SW480 (cell line): ENCODE measurements around the gene TUT4.

ENCODE experiments used
- DNase-seq: peaks from one replicate; pipeline ENCODE4 v3.0.0-alpha.2; 2016; ENCODE audit warnings: low spot score

The TUT4 gene

DNA sequence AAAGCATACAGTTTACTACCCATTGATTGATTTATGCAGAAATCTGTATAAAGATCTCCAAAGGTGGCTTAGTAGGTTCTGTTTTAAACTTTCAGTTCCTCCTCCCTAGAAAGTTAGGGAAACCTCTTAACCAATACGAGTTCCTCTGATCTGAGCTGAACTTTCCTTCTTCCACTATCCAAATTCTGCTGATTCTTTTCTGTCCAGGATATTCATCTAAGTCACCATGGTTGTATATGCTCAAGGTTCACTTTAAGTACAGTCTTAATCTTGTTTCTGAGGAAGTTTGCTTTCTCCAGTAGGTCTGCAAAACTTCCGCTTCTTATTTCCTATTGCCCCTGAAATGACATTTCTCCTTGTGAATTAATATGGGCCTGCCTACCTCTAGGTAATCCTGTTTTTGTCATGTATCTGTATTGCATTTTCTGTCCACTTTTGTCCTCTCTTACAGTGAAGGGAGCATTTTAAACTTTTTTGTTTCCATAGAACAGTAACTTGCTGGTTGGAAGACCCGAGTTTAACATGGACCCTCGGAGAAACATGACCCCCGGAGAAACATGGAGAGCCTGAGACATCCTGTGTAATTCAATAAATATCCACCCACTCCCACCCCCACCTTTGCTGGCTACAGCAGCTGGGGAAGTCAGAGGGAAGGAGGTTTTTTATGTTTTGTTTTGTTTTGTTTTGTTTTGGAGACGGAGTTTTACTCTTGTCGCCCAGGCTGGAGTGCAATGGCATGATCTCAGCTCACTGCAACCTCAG lies 16.7 kb upstream of the TUT4 start:
- no peak for DNase-seq

DNA sequence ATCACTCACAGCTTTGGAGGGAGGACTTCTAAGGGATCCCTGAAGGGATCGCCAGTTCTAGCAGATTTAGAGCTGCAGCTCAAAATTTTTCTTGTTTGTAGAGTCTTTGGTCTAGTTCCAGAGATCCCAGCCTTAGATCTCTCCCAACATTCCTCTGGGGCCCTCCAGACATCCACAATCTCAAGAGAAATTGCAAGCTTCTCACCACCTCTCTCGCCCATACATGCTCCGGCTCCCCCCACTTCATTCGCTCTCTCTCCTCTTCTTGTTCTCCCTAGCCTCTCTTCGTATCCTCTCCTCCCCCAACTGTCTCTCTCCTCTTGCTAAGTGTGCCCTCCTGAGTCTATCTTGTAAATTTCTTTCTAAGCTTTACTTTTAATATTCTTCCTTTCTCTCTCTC lies 15.1 kb upstream of the TUT4 start:
- no peak for DNase-seq

DNA sequence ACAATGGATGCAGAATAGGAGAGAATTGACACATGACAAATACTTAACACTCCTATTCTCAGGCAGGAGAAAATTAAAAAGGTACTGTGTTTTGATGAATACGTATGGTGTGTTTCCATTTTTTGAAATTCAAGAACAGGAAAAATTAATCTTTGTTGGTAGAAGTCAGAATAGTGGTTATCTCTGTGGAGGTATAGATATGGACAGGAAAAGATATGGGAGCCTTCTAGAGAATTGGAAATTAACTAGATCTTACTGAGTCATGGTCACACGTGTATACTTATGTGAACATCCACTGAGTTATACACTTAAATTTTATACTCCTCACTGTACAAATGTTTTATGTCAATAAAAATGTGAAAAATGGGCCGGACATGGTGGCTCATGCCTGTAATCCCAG lies 9.9 kb upstream of the TUT4 start:
- no peak for DNase-seq

DNA sequence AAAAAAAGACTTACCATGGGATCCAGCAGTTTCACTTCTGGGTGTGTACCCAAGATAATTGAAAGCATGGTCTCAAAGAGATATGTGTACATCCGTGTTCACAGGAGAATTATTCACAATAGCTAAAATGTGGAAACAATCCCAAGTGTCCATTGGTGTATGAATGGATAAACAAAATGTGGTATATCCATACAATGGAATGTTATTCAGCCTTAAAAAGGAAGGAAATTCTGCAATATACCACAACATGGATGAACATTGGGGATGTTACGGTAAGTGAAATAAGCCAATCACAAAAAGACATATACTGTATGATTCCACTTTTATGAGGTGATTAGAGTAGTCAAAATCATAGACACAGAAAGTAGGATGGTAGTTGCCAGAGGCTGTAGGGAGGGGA lies 7.0 kb upstream of the TUT4 start:
- no peak for DNase-seq

DNA sequence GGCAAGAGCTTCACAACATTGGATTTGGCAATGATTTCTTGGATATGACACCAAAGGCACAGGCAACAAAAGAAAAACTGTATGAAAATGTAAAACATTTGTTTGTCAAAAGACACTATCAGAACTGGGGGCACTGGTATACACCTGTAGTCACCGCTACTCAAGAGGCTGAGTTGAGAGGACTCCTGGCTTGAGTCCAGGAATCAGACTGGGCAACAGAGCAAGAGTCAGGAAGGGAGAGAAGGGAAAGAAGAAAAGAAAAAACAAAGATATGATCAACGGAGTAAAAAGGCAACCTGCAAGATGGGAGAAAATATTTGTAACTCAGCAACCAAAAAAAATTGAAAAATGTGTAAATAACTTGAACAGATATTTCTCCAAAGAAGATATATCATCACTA lies 6.0 kb upstream of the TUT4 start:
- DNase-seq: no peak

DNA sequence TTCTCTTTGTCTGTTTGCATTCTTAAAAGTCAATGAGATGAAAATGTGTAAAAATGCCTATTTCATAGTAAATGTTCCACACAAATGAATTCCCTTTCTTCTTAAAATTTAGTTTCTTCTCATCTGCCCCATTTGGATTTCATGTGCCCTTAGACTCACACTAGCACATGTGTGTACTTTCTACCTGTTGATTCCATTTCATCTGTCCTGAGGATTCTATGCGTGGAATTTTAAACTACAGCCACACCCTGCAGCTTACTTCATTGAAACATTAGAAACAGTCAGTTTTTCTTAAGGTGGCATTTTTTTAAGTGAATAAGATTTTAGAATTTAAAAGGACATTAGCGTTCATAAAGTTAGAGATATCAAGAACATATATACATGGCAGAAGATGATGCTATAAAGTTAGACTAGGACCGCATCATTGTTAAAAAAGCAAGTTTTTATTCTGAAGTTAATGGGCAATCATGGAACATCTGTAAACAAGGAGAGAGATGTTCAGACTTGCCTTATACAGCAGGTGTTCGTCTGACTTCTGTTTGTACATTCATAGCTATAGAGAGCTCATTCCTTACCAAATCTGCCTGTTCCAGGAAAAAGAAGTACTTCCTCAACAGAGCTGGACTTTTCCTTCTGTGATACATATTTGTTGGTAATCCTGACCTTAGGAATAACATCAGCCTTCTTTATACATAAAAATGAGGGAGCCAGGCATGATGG lies 3.9 kb upstream of the TUT4 start:
- no peak for DNase-seq

DNA sequence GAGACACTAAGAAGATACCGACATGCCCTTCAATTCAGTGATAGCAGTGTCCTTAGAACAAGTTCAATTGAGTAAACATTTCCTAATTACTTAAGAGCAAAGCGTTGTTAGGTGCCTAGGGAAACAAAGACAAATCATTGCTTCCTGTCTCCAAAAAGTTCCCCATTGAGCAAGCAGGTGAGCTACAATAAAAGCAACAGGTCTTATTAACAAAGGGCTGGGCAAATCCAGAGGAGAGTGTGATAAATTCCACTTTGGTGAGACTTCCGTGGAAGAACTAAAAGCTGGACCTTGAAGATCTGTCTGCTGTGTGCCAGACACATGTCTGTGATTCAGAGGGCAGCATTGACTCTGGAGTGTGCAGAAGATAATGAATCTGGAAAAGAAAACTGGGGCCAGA lies 1.9 kb upstream of the TUT4 start:
- no peak for DNase-seq

DNA sequence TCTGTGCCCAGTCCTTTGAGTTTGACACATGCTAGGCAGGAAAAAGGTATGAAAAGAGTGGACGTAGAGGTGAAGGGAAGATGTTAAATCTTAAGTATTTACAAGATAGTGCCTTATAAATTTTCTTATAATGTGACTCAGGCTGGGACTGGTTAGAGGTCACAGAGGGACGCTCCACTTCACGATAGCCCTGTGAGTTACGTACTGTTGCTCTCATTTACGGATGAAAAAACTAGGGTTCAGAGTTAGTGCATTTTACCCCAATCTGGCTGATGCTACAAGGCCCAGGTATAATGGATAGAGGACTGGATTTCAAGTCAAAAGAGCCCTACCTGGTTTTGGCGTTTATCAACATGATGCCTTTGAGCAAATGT lies 1.4 kb upstream of the TUT4 start:
- DNase-seq: no peak

DNA sequence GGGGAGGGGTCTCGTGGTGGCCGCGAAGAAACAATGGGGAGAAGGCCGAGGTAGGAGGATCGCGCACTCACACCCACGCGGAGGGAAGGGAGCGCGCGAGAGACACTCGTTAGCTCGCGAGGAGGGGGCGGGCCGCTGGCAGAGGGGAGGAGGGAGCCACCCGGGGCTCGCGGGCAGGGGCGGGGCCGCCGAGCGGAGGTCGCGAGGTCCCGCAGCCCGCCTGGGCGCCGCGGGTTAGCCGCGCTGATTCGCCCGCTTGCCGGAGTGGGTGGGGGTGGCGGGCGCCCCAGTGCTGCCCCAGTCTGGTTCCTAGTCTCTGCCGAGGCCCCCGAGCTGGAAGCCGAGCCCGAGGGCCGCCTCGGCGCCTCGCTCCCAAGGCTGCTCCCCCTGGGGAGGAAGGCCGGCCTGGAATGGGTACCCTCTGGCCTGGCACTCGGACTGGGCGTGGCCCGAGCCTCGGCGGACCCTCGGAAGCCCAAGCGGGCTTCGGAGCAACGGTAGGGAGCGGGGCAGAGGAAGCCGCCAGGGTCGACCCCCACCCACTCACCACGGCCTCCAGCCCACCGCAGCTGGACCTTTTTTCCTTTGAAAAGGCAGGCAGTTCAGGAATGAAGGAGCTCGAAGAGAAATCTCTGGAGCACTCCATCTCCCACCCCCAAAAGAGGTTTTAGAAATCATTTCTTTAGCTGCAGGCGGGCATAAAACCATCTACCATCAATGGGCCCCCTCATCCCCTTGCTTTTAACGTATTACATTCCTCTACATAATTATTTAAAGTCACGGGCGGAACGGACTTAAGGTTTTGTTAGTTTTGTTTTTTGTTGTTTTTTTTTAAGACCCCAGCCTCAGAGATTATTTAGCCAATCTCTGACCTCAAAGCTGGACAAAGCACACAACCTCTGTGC lies 722 bp upstream of the TUT4 start:
- DNase-seq: peak; percentile 80

DNA sequence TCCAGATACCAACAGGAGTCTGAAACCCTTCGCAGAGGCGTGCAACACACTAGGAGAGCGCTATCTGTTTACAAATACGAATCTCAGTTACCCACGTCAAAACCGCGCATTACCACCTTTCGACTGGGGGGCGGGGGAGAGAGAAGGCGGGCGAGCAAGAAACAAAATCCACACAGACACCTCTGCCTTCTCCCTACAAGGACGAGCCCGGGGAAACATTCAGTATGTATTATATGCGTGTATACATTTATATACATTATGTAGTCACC lies 722 bp downstream of the TUT4 start:
- DNase-seq: peak; percentile 74

DNA sequence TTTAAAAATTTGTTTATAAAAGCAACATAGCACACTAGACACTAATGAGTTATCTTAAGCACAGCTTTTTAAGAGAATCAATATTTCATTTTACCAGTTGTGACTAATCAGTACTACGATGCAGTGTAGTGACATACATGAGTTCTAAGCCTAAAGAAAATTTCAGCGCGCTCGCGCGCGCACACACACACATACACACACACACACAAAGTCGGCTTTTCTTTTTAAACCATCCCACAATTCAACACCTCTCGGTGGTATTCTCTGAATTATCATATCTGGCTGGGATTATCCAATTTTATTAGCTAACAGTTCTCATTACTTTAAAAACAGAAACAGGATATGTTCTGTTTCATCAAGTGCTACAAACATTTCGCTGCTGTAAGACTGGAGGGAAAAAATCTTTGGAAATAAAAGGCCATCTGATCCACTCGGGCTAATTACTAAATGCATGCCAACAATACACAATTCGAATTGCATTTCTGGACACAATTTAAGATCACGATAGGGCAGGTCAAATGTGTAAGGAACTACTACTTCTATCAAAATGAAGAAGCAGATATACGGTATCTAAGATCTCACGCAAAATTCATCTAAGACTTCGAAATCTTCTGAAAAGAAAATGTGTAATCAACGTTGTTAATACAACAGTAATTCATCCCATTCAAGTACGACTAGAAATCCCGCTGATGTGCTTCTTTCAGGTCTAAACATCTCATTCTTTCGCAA lies 1.2 kb downstream of the TUT4 start:
- DNase-seq: peak; percentile 52

DNA sequence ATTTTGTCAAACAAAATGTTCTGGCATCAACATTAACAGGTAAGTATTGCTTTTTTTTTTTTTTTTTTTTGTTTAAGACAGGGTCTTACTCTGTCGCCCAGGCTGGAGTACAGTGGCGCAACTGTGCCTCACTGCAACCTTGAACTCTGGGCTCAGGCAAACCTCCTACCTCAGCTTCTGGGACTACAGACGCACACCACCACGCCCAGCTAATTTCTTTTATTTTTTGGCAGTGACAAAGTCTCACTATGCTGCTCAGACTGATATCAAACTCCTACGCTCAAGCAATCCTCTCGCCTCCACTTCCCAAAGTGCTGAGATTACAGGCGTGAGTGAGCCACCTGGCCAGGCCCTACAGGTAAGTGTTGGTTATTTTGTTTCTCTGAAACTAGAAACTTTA lies 2.4 kb downstream of the TUT4 start:
- DNase-seq: no peak

DNA sequence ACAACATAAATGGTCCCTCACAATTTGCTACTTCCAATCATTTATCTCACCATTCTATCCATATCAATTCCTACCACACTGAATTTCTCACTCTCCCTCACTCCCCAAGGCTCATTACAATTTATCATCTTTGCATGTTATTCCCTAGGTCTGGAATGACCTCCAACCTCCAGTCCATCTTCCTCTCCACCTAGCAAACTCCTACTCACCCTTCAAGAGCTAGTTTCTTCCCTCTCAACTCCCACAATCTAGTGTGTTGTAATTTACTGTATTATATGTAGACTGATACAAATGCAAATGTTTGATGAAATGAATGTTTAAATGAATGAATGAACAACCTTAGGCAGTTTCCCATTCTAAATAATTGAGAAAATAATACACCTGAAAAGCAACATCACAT lies 3.6 kb downstream of the TUT4 start:
- DNase-seq: no peak

DNA sequence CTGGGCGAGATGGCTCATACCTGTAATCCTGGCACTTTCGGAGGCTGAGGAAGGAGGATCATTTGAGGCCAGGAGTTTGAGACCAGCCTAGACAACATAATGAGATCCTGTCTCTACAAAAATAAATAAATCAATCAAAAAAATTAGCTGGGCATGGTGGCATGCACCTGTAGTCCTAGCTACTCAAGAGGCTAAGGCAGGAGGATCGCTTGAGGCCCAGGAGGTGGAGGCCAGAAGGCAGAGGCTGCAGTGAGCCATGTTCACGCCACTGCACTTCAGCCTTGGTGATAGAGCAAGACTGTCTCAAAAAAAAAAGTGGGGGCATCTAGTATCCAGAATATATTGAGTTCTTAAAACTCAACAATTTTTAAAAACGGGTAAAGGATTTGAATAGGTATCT lies 6.0 kb downstream of the TUT4 start:
- no peak for DNase-seq

DNA sequence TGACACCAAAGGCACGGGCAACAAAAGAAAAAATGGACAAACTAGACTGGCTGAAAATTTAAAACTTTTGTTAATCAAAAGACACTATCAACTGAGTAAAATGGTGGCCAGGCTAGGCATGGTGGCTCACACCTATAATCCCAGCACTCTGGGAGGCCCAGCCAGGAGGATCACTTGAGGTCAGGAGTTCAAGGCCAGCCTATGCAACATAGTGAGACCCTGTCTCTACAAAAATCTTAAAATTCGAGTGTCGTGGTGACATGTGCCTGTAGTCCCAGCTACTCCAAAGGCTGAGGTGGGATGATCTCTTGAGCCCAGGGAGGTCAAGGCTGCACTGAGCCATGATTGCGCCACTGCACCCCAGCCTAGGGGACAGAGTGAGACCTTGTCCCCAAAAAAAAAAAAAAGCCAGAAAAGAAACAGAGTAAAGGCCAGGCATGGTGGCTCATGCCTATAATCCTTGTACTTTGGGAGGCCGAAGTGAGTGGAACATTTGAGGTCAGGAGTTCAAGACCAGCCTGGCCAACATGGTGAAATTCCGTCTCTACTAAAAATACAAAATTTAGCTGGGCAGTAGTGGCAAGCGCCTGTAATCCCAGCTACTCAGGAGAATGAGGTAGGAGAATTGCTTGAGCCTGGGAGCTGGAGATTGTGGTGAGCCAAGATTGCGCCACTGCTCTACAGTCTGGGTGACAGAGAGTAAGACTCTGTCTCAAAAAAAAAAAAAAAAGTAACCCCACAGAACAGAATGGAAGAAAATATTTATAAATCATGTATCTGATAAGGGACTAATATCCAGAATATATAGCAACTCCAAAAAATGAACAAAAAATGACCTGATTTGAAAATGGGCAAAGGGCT lies 8.0 kb downstream of the TUT4 start:
- no peak for DNase-seq

DNA sequence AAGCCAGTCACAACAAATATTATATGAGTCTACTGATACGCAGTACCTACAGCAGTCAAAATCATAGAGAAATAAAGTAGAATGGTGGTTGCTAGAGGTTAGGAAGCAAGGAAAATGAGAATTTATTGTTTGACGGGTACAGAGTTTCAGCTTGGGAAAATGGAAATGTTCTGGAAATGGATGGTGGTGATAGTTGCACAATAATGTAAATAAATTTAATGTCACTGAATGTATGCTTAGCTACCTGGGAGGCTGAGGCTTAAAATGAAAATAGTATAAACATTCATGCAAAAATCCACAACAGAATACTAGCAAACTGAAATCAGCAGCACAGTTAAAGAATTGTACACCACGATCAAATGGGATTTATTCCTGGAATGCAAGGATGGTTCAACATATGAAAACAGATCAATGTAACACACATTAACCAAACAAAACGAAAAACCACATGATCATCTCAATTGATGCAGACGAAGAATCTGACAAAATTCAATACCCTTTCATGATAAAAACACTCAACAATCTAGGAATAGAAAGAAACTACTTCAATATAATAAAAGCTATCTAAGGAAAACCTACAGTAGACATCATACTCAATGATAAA lies 10.7 kb downstream of the TUT4 start:
- no peak for DNase-seq

DNA sequence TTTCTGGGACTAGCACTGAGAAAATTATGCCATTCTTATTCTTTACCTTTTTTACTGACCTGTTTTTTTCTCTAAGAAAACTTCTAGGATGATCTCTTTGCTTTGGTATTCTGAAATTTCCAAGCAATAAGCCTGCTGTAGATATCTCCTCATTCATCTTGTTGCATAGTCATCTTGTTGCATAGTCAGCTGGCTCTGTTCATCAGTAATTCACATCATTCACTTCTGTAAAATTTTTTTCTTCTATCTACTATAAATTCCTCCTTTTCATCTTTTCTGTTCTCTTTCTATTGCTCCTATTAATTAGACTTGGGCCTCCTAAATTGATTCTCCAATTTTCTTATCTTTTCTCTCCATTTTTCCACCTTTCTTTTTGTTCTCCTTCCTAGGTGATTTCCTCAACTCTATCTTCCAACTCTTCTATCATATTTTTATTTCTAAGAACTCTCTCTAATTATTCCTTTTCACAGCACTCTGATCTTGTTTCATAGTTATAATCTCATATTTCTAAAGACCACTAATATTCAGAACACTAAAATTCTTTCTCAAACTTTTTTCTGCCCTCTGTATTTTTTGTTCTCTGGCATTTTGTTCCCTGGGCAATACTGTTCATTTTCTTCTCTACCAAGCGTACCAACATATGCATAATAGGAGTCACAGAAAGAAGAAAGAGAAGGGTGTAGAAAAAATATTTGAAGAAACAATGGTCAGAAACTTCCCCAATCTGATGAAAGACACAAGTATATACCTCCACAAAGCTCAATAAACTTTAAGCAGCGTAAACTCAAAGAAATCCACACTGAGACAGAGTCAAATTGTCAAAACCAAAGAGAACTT lies 17.7 kb downstream of the TUT4 start:
- DNase-seq: no peak

DNA sequence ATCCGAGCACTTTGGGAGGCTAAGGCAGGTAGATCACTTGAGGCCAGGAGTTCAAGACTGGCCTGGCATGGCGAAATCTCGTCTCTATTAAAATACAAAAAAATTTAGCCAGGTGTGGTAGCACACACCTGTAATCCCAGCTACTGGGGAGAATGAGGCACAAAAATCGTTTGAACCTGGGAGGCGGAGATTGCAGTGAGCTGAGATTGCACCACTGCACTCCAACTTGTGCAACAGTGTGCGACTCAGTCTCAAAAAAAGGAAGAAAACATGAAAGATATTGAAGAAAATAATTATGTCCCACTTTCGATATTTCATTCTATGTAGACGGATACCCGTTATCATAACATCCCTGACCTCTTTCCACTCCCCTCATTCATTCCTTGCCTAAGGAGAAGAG lies 19.2 kb downstream of the TUT4 start:
- DNase-seq: no peak

DNA sequence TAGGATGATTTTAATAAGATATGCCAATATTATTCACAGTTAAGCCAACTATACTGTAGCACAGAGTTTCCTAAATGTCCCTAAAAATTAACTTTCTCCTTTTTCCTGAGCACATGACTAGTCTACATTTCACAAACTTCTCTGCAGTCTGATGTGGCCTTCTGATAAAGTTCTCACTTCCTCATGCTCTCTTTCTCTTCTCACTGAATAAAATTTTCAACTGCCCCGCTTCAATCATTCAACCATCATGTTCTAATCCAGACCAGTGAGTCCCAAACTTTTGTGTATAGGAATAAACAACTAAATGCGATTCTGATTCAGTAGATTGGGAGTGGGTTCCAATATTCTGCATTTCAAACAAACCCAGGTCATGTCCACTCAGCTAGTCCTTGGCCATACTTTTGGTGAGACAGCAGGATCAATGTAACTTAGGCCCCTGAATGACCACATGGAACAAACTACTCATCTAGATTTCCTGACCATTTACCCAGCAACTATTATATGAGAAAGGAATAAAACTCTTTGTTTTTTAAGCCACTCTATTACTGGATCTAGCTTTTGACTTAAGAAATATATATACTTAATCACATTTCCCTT lies 20.1 kb downstream of the TUT4 start:
- no peak for DNase-seq

DNA sequence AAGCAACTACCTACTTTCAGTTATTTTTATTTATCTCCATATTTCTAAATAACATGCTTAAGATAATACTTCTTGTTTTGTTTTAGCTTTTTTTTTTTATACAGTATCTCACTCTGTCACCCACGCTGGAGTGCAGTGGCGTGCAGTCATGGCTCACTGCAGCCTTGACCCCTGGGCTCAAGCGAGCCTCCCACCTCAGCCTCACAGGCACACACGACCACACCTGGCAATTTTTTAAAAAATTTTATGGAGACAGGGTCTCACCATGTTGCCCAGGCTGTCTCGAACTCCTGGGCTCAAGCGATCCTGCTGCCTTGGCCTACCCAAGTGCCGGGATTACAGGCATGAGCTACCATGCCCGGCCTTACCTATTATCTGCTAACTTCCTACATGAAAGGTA lies 20.6 kb downstream of the TUT4 start:
- DNase-seq: no peak
